K562 (cell line): ENCODE results near the gene POLR3A. TPM values are rescaled to one million over a fixed set of nuclear protein-coding genes. Genes with fewer than 3 reads are reported as not detected.

Experiments used
- BACH1 ChIP-seq: fragments of 200-800 bp; sonication (Bioruptor generic); IDR thresholded peaks from 2 replicates; pipeline ENCODE4 v1.6.1; 2016; ENCODE audit warnings: missing genetic modification characterization, missing compliant biosample characterization
- BRF1 ChIP-seq: IDR thresholded peaks from 3 replicates; pipeline ENCODE4 v1.6.1; 2011; ENCODE audit warnings: borderline replicate concordance, mild to moderate bottlenecking; ENCODE audit not compliant: insufficient read length; ENCODE audit errors: extremely low read depth
- DEAF1 ChIP-seq: fragments of 450-650 bp; formaldehyde crosslinking; IDR thresholded peaks from 2 replicates; pipeline ENCODE4 v1.4.0; 2020; ENCODE audit warnings: mild to moderate bottlenecking, moderate library complexity
- DPF2 ChIP-seq: fragments of 450-650 bp; IDR thresholded peaks from 2 replicates; pipeline ENCODE4 v1.6.1; 2016
- E2F5 ChIP-seq: sonication (generic); formaldehyde crosslinking; IDR thresholded peaks from 2 replicates; pipeline ENCODE4 v1.8.0; 2022; ENCODE audit warnings: mild to moderate bottlenecking, missing genetic modification reagents
- ETV6 ChIP-seq, 3 experiments: fragments of 150-350 bp in 1 of 3; sonication (generic) in 1 of 3; formaldehyde crosslinking in 1 of 3; IDR thresholded peaks; 2 replicates each; pipeline versions ENCODE4 v1.6.1 to v1.8.0; 2014 to 2022; ENCODE audit warnings: borderline replicate concordance in 2 of 3, low read depth in 2 of 3, antibody characterized with exemption in 1 of 3, low read length in 1 of 3, mild to moderate bottlenecking in 1 of 3, missing genetic modification reagents in 1 of 3
- GABPA ChIP-seq: fragments of 200-800 bp; sonication (Bioruptor generic); conservative IDR thresholded peaks from 2 replicates; pipeline ENCODE4 v1.6.1; 2016; ENCODE audit warnings: low read depth, missing genetic modification characterization, missing compliant biosample characterization
- HDAC8 ChIP-seq: fragments of 450-650 bp; IDR thresholded peaks from 2 replicates; pipeline ENCODE4 v1.6.1; 2016; ENCODE audit warnings: mild to moderate bottlenecking, missing genetic modification characterization, moderate library complexity, missing compliant biosample characterization
- MYBL2 ChIP-seq, 2 experiments: fragments of 450-650 bp in 1 of 2; sonication (generic) in 1 of 2; formaldehyde crosslinking in 1 of 2; IDR thresholded peaks; 2 replicates each; pipeline versions ENCODE4 v1.6.1 to v1.8.1; 2017 to 2022; ENCODE audit warnings: borderline replicate concordance in 1 of 2, inconsistent platforms in 1 of 2, low read depth in 1 of 2, mild to moderate bottlenecking in 1 of 2, missing genetic modification reagents in 1 of 2, moderate library complexity in 1 of 2
- NCOR1 ChIP-seq: fragments of 450-650 bp; IDR thresholded peaks from 2 replicates; pipeline ENCODE4 v1.6.1; 2016; ENCODE audit warnings: mild to moderate bottlenecking, moderate library complexity
- RAD21 ChIP-seq, 2 experiments: fragments of 250-450 bp in 1 of 2; fragments of 450-650 bp in 1 of 2; sonication (Bioruptor Pico) in 1 of 2; formaldehyde crosslinking in 1 of 2; IDR thresholded peaks in 1 of 2; conservative IDR thresholded peaks in 1 of 2; 2 replicates each; pipeline versions ENCODE4 v1.4.0 to v1.8.0; 2020 to 2022; ENCODE audit warnings: mild to moderate bottlenecking in 2 of 2, moderate library complexity in 1 of 2
- SMARCE1 ChIP-seq: fragments of 450-650 bp; IDR thresholded peaks from 2 replicates; pipeline ENCODE4 v1.7.1; 2016; ENCODE audit warnings: mild to moderate bottlenecking
- THAP12 ChIP-seq: fragments of 250-450 bp; sonication (Bioruptor Pico); IDR thresholded peaks from 2 replicates; pipeline ENCODE4 v1.9.0; 2021; ENCODE audit warnings: mild to moderate bottlenecking, inconsistent platforms
- ZBTB17 ChIP-seq: fragments of 450-650 bp; formaldehyde crosslinking; IDR thresholded peaks from 2 replicates; pipeline ENCODE4 v1.4.0; 2020; ENCODE audit warnings: mild to moderate bottlenecking
- ZKSCAN8 ChIP-seq: fragments of 200-800 bp; sonication (Bioruptor generic); IDR thresholded peaks from 2 replicates; pipeline ENCODE4 v1.6.1; 2016; ENCODE audit warnings: missing genetic modification characterization, missing compliant biosample characterization
- ZNF232 ChIP-seq: sonication (generic); formaldehyde crosslinking; IDR thresholded peaks from 2 replicates; pipeline ENCODE4 v1.8.0; 2022; ENCODE audit warnings: mild to moderate bottlenecking, missing genetic modification reagents
- ZNF395 ChIP-seq: fragments of 200-800 bp; sonication (Bioruptor generic); IDR thresholded peaks from 2 replicates; pipeline ENCODE4 v1.6.1; 2017; ENCODE audit warnings: missing genetic modification characterization, missing compliant biosample characterization
- ZNF584 ChIP-seq: fragments of 200-800 bp; sonication (Bioruptor generic); IDR thresholded peaks from 2 replicates; pipeline ENCODE4 v1.6.1; 2016; ENCODE audit warnings: low read depth, mild to moderate bottlenecking, missing genetic modification characterization, missing compliant biosample characterization
- ZNF717 ChIP-seq: fragments of 250-450 bp; sonication (Bioruptor Pico); IDR thresholded peaks from 2 replicates; pipeline ENCODE4 v1.5.0; 2021
- polyA plus RNA-seq, 8 experiments: library from polyadenylated mRNA; depleted of rRNA in 4 of 8; stranded (reverse) in 5 of 8; unstranded in 3 of 8; fragments of >200 nt; fragmentation: Nextera tagmentation in 2 of 8; fragmentation: Illumina TruSeq in 1 of 8; extraction: Ambion mirVana in 2 of 8; extraction: Trizol in 1 of 8; gene quantifications; 2 replicates each; pipeline versions ENCODE4 v1.2.1 to v1.2.3, GENCODE V29; 2011 to 2014; ENCODE audit warnings: inconsistent platforms in 1 of 8, missing spikeins in 1 of 8
- total RNA-seq, 7 experiments: library from RNA; depleted of rRNA in 6 of 7; stranded (reverse); fragments of >200 nt in 6 of 7; fragmentation: Illumina TruSeq in 2 of 7; extraction: Trizol in 2 of 7; gene quantifications; 2 replicates each; pipeline versions ENCODE4 v1.2.1 to v1.2.3, GENCODE V29; 2011 to 2021; ENCODE audit warnings: low replicate concordance in 1 of 7

POLR3A gene
- total and polyA plus RNA-seq, 9 of the 15 experiments (the other 6 are each of a cell fraction or from before 2014, with no cell fraction given), result 14.9 to 37.0 (median 26.7) TPM

- peak in 1 of 2 experiments; percentile 53; a peak in 1 of 4 replicates for TF ChIP-seq ETV6 (IDR thresholded peaks at IDR 0.05; ENCODE audit: borderline replicate concordance in 1 of 2, low read depth in 2 of 2, low read length in 1 of 2)
- no peak for TF ChIP-seq ETV6 (CRISPR knock-in tag; IDR thresholded peaks at IDR 0.05; ENCODE audit: borderline replicate concordance)
- TF ChIP-seq DEAF1 (CRISPR knock-in tag), result peak; percentile 21; the same call in 1 of the 2 replicates
- TF ChIP-seq DPF2, result peak; percentile 13; the same call in 1 of the 2 replicates
- TF ChIP-seq ZNF232, result no peak
- TF ChIP-seq ZNF717, result no peak
- TF ChIP-seq THAP12, result no peak
- peak; percentile 32; the same call in 1 of the 2 replicates for TF ChIP-seq SMARCE1
- peak; percentile 27; the same call in 1 of the 2 replicates for TF ChIP-seq ZNF584
- TF ChIP-seq HDAC8, result no peak
- TF ChIP-seq RAD21 (CRISPR knock-in tag; conservative IDR thresholded peaks at IDR 0.05 in 1 of 2, IDR thresholded peaks at IDR 0.05 in 1 of 2), result 0 out of 4 replicates have a peak, but pooled peaks of 1 of the 2 experiments have one; percentile 20
- TF ChIP-seq ZNF395, result peak; percentile 49; the same call in 1 of the 2 replicates
- TF ChIP-seq GABPA, result peak; percentile 62
- peak; percentile 46; the same call in 1 of the 2 replicates for TF ChIP-seq BACH1 (tag)
- no peak for TF ChIP-seq E2F5 (CRISPR knock-in tag)
- no peak for TF ChIP-seq ZBTB17 (CRISPR knock-in tag)
- 0 out of 2 replicates have a peak, but pooled peaks have one; percentile 17 for TF ChIP-seq ZKSCAN8 (CRISPR knock-in tag)
- no peak for TF ChIP-seq NCOR1
- TF ChIP-seq BRF1, result no peak
- TF ChIP-seq MYBL2 (IDR thresholded peaks at IDR 0.05; ENCODE audit: low read depth), result no peak
- no peak for TF ChIP-seq MYBL2 (CRISPR knock-in tag; IDR thresholded peaks at IDR 0.05; ENCODE audit: borderline replicate concordance)
Measured at GRCh38 chr10:77983384-77984341, 45.7 kb downstream of the POLR3A start (continued).
